ENCODE data around the gene TLE3.

TLE3 gene

DNA sequence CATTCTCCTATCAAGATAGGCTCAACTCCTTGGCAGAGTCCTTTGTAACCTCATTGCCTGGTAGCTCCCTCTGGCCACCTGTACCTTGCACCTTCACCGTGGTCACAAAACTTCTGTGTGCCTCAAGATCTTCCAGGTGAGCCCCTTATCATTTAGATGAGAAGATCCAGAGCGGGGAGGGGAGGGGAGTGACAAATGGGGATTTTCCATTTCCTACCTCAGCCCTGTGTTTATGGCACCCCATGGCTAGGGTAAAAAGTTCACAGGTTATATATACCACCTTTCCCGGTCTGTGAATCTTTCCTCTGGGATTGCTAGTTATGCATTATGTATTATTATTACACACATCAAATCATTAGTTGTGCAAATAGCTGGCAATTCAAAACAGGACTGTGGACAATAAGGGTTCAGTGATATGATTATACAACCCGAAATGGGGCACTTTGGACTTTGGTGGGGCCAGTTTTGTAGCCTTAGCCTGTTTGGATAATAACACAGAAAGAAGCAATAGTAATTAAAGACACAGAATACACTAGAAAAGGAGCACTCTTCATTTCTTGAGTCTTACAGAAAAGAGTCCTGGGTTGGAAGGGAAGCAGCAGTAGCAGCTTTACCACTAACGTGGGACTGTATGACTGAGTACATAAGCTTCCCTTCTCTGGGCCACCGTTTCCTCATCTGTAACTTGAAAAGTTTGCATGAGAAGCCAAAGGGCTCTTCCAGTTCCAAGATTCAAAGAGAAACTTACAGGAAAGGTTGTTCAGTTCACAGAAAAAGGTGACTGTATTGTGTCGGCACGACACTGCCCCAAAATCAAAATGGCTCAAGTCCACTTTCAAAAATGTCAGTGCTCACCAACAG is 7.1 kb downstream of the TLE3 start:
- H3K9ac ChIP-seq (ENCODE audit: low read length in 2 of 2) = no peak overlapping the region
- peaks cover 0 to 23% of the 10 kb centered on the region in 2 donors for H3K36me3 ChIP-seq (ENCODE audit: control insufficient read depth in 2 of 2, insufficient read depth in 2 of 2, low read length in 2 of 2)
- H3K4me1 ChIP-seq (ENCODE audit: control insufficient read depth, insufficient read depth, low read length) = peaks cover 62% of the 10 kb centered on the region
- H3K27ac ChIP-seq (ENCODE audit: low read length) = no peak overlapping the region
- H3K27me3 ChIP-seq (ENCODE audit: control insufficient read depth in 1 of 2, insufficient read depth in 2 of 2, low read length in 2 of 2) = no peaks in the 10 kb centered on the region
- H3K4me3 ChIP-seq (ENCODE audit: low read length in 2 of 2) = no peak overlapping the region
- H3K9me3 ChIP-seq (ENCODE audit: control insufficient read depth in 2 of 2, low read length in 2 of 2) = no peaks in the 10 kb centered on the region

GRCh38 chr15:70089692-70089971 is 8.1 kb downstream of the TLE3 start:
- H3K27me3 ChIP-seq (ENCODE audit: control insufficient read depth in 1 of 2, insufficient read depth in 2 of 2, low read length in 2 of 2) = no peaks in the 10 kb centered on the region
- H3K9me3 ChIP-seq (ENCODE audit: control insufficient read depth in 2 of 2, low read length in 2 of 2) = no peaks in the 10 kb centered on the region
- no peak overlapping the region for H3K9ac ChIP-seq (ENCODE audit: low read length in 2 of 2)
- H3K27ac ChIP-seq (ENCODE audit: low read length) = peak overlapping the region; percentile 31
- peak overlapping the region; percentile 23 to 57 for H3K4me3 ChIP-seq (ENCODE audit: low read length in 2 of 2)
- H3K36me3 ChIP-seq (ENCODE audit: control insufficient read depth in 2 of 2, insufficient read depth in 2 of 2, low read length in 2 of 2) = peaks cover 0 to 29% of the 10 kb centered on the region in 2 donors
- peaks cover 51% of the 10 kb centered on the region for H3K4me1 ChIP-seq (ENCODE audit: control insufficient read depth, insufficient read depth, low read length)

GRCh38 chr15:70088887-70089691 is 8.6 kb downstream of the TLE3 start:
- Histone ChIP-seq H3K27ac (ENCODE audit: low read length) (peak overlapping the region; percentile 31), H3K27me3 (ENCODE audit: control insufficient read depth in 1 of 2, insufficient read depth in 2 of 2, low read length in 2 of 2) (no peaks in the 10 kb centered on the region), H3K4me1 (ENCODE audit: control insufficient read depth, insufficient read depth, low read length) (peaks cover 49% of the 10 kb centered on the region), H3K9ac (ENCODE audit: low read length in 2 of 2) (no peak overlapping the region), H3K4me3 (ENCODE audit: low read length in 2 of 2) (peak overlapping the region; percentile 23 to 57), H3K36me3 (ENCODE audit: control insufficient read depth in 2 of 2, insufficient read depth in 2 of 2, low read length in 2 of 2) (peaks cover 3 to 29% of the 10 kb centered on the region in 2 donors), H3K9me3 (ENCODE audit: control insufficient read depth in 2 of 2, low read length in 2 of 2) (no peaks in the 10 kb centered on the region)

- Histone ChIP-seq H3K36me3 (ENCODE audit: control insufficient read depth in 2 of 2, insufficient read depth in 2 of 2, low read length in 2 of 2) (peaks cover 7 to 29% of the 10 kb centered on the region in 2 donors), H3K9me3 (ENCODE audit: control insufficient read depth in 2 of 2, low read length in 2 of 2) (no peaks in the 10 kb centered on the region), H3K4me1 (ENCODE audit: control insufficient read depth, insufficient read depth, low read length) (peaks cover 46% of the 10 kb centered on the region), H3K27me3 (ENCODE audit: control insufficient read depth in 1 of 2, insufficient read depth in 2 of 2, low read length in 2 of 2) (no peaks in the 10 kb centered on the region), H3K27ac (ENCODE audit: low read length) (no peak overlapping the region), H3K9ac (ENCODE audit: low read length in 2 of 2) (no peak overlapping the region), H3K4me3 (ENCODE audit: low read length in 2 of 2) (no peak overlapping the region)
These were observed 9.3 kb downstream of the TLE3 start for GRCh38 chr15:70088455-70088854.

DNA sequence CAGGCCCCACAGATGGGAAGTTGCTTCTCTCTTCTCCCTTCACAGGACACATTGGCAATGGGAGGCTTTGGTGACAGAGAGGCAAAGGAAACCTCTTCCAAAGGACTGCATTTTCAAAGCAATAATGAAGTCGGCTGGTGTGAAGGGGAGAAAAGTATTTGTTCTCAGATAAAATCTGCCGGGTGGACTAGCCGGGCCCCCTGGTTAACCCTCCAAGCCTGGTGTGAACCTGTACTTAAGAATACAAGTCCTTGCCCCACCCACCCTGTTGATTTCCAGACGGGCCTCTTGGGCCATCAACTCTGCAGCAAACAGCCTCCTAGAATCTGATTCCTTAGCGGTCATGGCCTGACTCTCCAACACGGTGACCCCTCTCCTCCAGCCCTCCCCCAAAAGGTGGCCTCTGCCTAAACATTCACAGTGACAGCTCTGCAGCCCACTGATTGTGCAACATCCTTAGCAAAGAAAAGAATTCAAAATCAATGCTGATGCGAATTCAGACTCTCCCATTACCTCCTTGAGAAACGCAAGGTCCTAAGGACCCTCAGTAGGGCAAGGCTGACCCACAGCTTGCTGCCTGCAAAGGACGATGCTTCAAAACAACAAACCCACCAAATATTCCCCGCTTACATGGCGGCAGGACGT is 9.9 kb downstream of the TLE3 start:
- no peaks in the 10 kb centered on the region for H3K27me3 ChIP-seq (ENCODE audit: control insufficient read depth in 1 of 2, insufficient read depth in 2 of 2, low read length in 2 of 2)
- no peak overlapping the region for H3K4me3 ChIP-seq (ENCODE audit: low read length in 2 of 2)
- H3K27ac ChIP-seq (ENCODE audit: low read length) = no peak overlapping the region
- no peak overlapping the region for H3K9ac ChIP-seq (ENCODE audit: low read length in 2 of 2)
- H3K9me3 ChIP-seq (ENCODE audit: control insufficient read depth in 2 of 2, low read length in 2 of 2) = no peaks in the 10 kb centered on the region
- H3K4me1 ChIP-seq (ENCODE audit: control insufficient read depth, insufficient read depth, low read length) = peaks cover 40% of the 10 kb centered on the region
- H3K36me3 ChIP-seq (ENCODE audit: control insufficient read depth in 2 of 2, insufficient read depth in 2 of 2, low read length in 2 of 2) = peaks cover 8 to 29% of the 10 kb centered on the region in 2 donors

- no peak overlapping the region for H3K9ac ChIP-seq (ENCODE audit: low read length in 2 of 2)
- H3K27ac ChIP-seq (ENCODE audit: low read length) = no peak overlapping the region
- no peaks in the 10 kb centered on the region for H3K27me3 ChIP-seq (ENCODE audit: control insufficient read depth in 1 of 2, insufficient read depth in 2 of 2, low read length in 2 of 2)
- H3K4me3 ChIP-seq (ENCODE audit: low read length in 2 of 2) = no peak overlapping the region
- H3K4me1 ChIP-seq (ENCODE audit: control insufficient read depth, insufficient read depth, low read length) = peaks cover 29% of the 10 kb centered on the region
- peaks cover 11 to 25% of the 10 kb centered on the region in 2 donors for H3K36me3 ChIP-seq (ENCODE audit: control insufficient read depth in 2 of 2, insufficient read depth in 2 of 2, low read length in 2 of 2)
- no peaks in the 10 kb centered on the region for H3K9me3 ChIP-seq (ENCODE audit: control insufficient read depth in 2 of 2, low read length in 2 of 2)
These were observed 11.1 kb downstream of the TLE3 start for GRCh38 chr15:70086636-70087035.

DNA sequence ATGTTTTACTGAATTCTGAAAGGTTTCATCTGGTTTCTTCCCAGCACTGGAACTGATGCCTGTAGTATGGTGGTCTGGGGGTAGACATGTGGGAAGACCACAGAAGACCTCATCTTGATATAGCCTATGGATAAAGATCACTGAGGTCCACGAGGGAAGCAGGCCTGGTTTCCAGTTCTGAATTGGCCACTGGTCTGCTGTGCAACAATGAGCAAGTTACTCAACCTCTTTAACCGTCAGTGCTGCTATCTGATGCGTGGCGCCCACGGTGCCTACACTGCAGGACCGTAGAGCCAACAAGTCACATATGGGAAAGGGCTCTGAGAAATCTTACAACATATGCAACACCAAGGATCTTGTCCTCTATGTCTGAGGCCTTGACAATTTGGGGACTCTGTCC is 13.3 kb downstream of the TLE3 start:
- H3K4me3 ChIP-seq (ENCODE audit: low read length in 2 of 2) = no peak overlapping the region
- H3K9me3 ChIP-seq (ENCODE audit: control insufficient read depth in 2 of 2, low read length in 2 of 2) = no peaks in the 10 kb centered on the region
- H3K9ac ChIP-seq (ENCODE audit: low read length in 2 of 2) = no peak overlapping the region
- H3K27ac ChIP-seq (ENCODE audit: low read length) = no peak overlapping the region
- H3K4me1 ChIP-seq (ENCODE audit: control insufficient read depth, insufficient read depth, low read length) = peaks cover 11% of the 10 kb centered on the region
- peaks cover 19 to 39% of the 10 kb centered on the region in 2 donors for H3K36me3 ChIP-seq (ENCODE audit: control insufficient read depth in 2 of 2, insufficient read depth in 2 of 2, low read length in 2 of 2)
- no peaks in the 10 kb centered on the region for H3K27me3 ChIP-seq (ENCODE audit: control insufficient read depth in 1 of 2, insufficient read depth in 2 of 2, low read length in 2 of 2)

GRCh38 chr15:70083946-70084345 is 13.8 kb downstream of the TLE3 start:
- no peak overlapping the region for H3K27ac ChIP-seq (ENCODE audit: low read length)
- H3K4me1 ChIP-seq (ENCODE audit: control insufficient read depth, insufficient read depth, low read length) = peaks cover 10% of the 10 kb centered on the region
- H3K9ac ChIP-seq (ENCODE audit: low read length in 2 of 2) = no peak overlapping the region
- H3K36me3 ChIP-seq (ENCODE audit: control insufficient read depth in 2 of 2, insufficient read depth in 2 of 2, low read length in 2 of 2) = peaks cover 20 to 41% of the 10 kb centered on the region in 2 donors
- no peaks in the 10 kb centered on the region for H3K27me3 ChIP-seq (ENCODE audit: control insufficient read depth in 1 of 2, insufficient read depth in 2 of 2, low read length in 2 of 2)
- no peak overlapping the region for H3K4me3 ChIP-seq (ENCODE audit: low read length in 2 of 2)
- H3K9me3 ChIP-seq (ENCODE audit: control insufficient read depth in 2 of 2, low read length in 2 of 2) = no peaks in the 10 kb centered on the region

DNA sequence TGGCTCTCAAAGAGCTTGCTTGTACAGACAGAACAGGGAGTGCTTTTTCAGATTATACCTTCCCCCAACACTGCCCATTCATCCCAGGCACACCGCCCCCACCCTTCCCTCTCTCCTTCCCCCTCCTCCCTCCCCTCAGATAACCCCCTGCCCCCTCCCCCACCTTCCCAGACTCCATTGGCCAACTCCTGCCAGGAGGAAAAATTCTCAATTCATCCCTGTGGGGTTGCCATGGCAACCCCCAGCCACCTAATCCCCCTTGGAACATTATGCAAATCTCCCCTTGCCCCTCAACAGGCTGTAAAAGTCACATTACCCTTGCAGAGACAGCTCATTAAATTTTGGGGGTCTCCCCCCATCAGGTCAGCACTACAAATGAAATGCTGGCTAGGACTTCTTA is 14.3 kb downstream of the TLE3 start:
- Histone ChIP-seq H3K9me3 (ENCODE audit: control insufficient read depth in 2 of 2, low read length in 2 of 2) (no peaks in the 10 kb centered on the region), H3K27ac (ENCODE audit: low read length) (no peak overlapping the region), H3K4me1 (ENCODE audit: control insufficient read depth, insufficient read depth, low read length) (peaks cover 11% of the 10 kb centered on the region), H3K4me3 (ENCODE audit: low read length in 2 of 2) (no peak overlapping the region), H3K9ac (ENCODE audit: low read length in 2 of 2) (no peak overlapping the region), H3K36me3 (ENCODE audit: control insufficient read depth in 2 of 2, insufficient read depth in 2 of 2, low read length in 2 of 2) (peaks cover 20 to 41% of the 10 kb centered on the region in 2 donors), H3K27me3 (ENCODE audit: control insufficient read depth in 1 of 2, insufficient read depth in 2 of 2, low read length in 2 of 2) (no peaks in the 10 kb centered on the region)

DNA sequence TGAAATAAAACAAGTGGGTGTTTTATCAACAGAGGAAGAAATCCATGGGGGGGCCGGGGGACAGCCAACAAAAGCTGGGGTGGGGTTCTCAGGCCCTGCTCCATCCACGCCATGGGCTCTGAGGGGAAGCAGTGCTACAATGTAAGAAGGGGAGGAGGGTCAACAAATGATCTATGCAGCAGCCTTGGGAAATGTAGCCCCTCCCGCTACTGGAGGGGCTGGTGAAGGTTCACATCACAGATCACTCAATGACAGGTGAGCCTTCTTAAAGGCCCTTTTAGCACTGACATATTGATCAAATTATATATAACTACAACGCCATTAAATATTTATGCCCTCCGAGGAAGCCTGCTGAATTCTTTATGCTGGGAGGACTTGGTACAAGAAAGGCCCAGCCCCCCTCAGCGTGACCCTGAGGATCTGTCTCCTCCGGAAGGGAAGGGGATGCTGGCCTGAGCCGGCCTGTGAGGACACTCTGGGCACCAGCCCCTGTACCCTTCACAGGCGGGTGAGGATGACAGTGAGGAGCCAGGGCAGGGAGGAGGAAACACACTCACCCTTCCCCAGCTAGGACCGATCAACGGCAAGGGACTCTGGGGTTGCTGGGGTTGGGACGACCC is 15.3 kb downstream of the TLE3 start:
- Histone ChIP-seq H3K27ac (ENCODE audit: low read length) (no peak overlapping the region), H3K9me3 (ENCODE audit: control insufficient read depth in 2 of 2, low read length in 2 of 2) (no peaks in the 10 kb centered on the region), H3K4me1 (ENCODE audit: control insufficient read depth, insufficient read depth, low read length) (peaks cover 15% of the 10 kb centered on the region), H3K9ac (ENCODE audit: low read length in 2 of 2) (no peak overlapping the region), H3K36me3 (ENCODE audit: control insufficient read depth in 2 of 2, insufficient read depth in 2 of 2, low read length in 2 of 2) (peaks cover 20 to 39% of the 10 kb centered on the region in 2 donors), H3K4me3 (ENCODE audit: low read length in 2 of 2) (no peak overlapping the region), H3K27me3 (ENCODE audit: control insufficient read depth in 1 of 2, insufficient read depth in 2 of 2, low read length in 2 of 2) (no peaks in the 10 kb centered on the region)

All from stomach smooth muscle (tissue), 2 donors.